Glutamatergic neuron (in vitro differentiated cells): ENCODE results near the gene CYP2A6. TPM values are rescaled to one million over a fixed set of nuclear protein-coding genes. Genes with fewer than 3 reads are reported as not detected.
"Not testable (repeated sequence)": the region's sequence is repeated elsewhere in the genome, so short reads cannot be mapped to it uniquely, and the experiment has no call there.

Experiments
- DNase-seq: peaks from one replicate; pipeline ENCODE4 v3.0.0; 2022
- H3K27ac Mint-ChIP-seq: one replicate; pipeline ENCODE4 v1.8.0; 2020; ENCODE audit warnings: mild to moderate bottlenecking, mixed read lengths, inconsistent platforms; ENCODE audit not compliant: unreplicated experiment
- H3K27me3 Mint-ChIP-seq: one replicate; pipeline ENCODE4 v1.8.0; 2020; ENCODE audit warnings: mild to moderate bottlenecking, moderate library complexity, mixed read lengths, inconsistent platforms; ENCODE audit not compliant: unreplicated experiment
- H3K36me3 Mint-ChIP-seq: one replicate; pipeline ENCODE4 v1.8.0; 2020; ENCODE audit warnings: mild to moderate bottlenecking, mixed read lengths, inconsistent platforms; ENCODE audit not compliant: unreplicated experiment
- H3K4me1 Mint-ChIP-seq: one replicate; pipeline ENCODE4 v1.8.0; 2020; ENCODE audit warnings: mild to moderate bottlenecking, low read depth, mixed read lengths, inconsistent platforms; ENCODE audit not compliant: unreplicated experiment
- H3K4me3 Mint-ChIP-seq: one replicate; pipeline ENCODE4 v1.8.0; 2020; ENCODE audit warnings: mild to moderate bottlenecking, mixed read lengths, inconsistent platforms; ENCODE audit not compliant: unreplicated experiment
- H3K9me3 Mint-ChIP-seq: one replicate; pipeline ENCODE4 v1.8.0; 2020; ENCODE audit warnings: mild to moderate bottlenecking, moderate library complexity, mixed read lengths, inconsistent platforms; ENCODE audit not compliant: unreplicated experiment
- CTCF ChIP-seq: fragments of 200-600 bp; sonication (generic); IDR thresholded peaks from one replicate; pipeline ENCODE4 v1.5.0; 2021; ENCODE audit not compliant: partially characterized antibody, unreplicated experiment
- long read RNA-seq: library from polyadenylated mRNA; unstranded; transcript quantifications from one replicate; pipeline ENCODE4 v2.0.0, GENCODE V29; 2020; ENCODE audit not compliant: unreplicated experiment
- total RNA-seq: library from RNA; stranded (reverse); fragmentation: NEBNext Ultra II Directional; extraction: Animal tissue kit (Norgen Biotek cat#: 25700); gene quantifications from one replicate; pipeline ENCODE4 v1.2.1, GENCODE V29; 2021; ENCODE audit not compliant: unreplicated experiment

The CYP2A6 gene
- not detected for total RNA-seq
- long read RNA-seq, result 0 reads

GRCh38 chr19:40850277-40850676, at the start of gene CYP2A6:
Gene CYP2A6 (minus strand): TSS chr19:40850447. CDS start chr19:40850426, 21 bp downstream.
- DNase-seq, H3K27ac Mint-ChIP-seq, H3K36me3 Mint-ChIP-seq, H3K9me3 Mint-ChIP-seq, H3K4me1 Mint-ChIP-seq, H3K4me3 Mint-ChIP-seq: not testable (repeated sequence)
- H3K27me3 Mint-ChIP-seq, result peaks cover 21% of the 10 kb centered on the region

GRCh38 chr19:40899964-40900363, 49.7 kb upstream of the CYP2A6 start:
- not testable (repeated sequence) for H3K4me3 Mint-ChIP-seq, H3K27me3 Mint-ChIP-seq, H3K9me3 Mint-ChIP-seq, H3K4me1 Mint-ChIP-seq, H3K36me3 Mint-ChIP-seq, DNase-seq, H3K27ac Mint-ChIP-seq

- not testable (repeated sequence) for H3K27ac Mint-ChIP-seq, H3K36me3 Mint-ChIP-seq, H3K27me3 Mint-ChIP-seq, H3K4me1 Mint-ChIP-seq, H3K9me3 Mint-ChIP-seq, DNase-seq, H3K4me3 Mint-ChIP-seq
Measured at GRCh38 chr19:40896843-40897789, 46.9 kb upstream of the CYP2A6 start.

- no peak overlapping the region for H3K27ac Mint-ChIP-seq
- DNase-seq, result no peak
- H3K4me1 Mint-ChIP-seq, result no peaks in the 10 kb centered on the region
- peaks cover 4% of the 10 kb centered on the region for H3K27me3 Mint-ChIP-seq
- H3K4me3 Mint-ChIP-seq, result no peak overlapping the region
- H3K9me3 Mint-ChIP-seq, result no peaks in the 10 kb centered on the region
- TF ChIP-seq CTCF, result no peak
- no peaks in the 10 kb centered on the region for H3K36me3 Mint-ChIP-seq
Measured at GRCh38 chr19:40896418-40896796, 46.2 kb upstream of the CYP2A6 start.

- Mint-ChIP-seq H3K9me3 (no peaks in the 10 kb centered on the region), H3K27ac (no peak overlapping the region), H3K4me3 (no peak overlapping the region), H3K4me1 (no peaks in the 10 kb centered on the region), H3K27me3 (peaks cover 2% of the 10 kb centered on the region), H3K36me3 (no peaks in the 10 kb centered on the region)
- no peak for DNase-seq
- TF ChIP-seq CTCF, result no peak
Measured at GRCh38 chr19:40893112-40893511, 42.9 kb upstream of the CYP2A6 start.

- H3K36me3 Mint-ChIP-seq, result no peaks in the 10 kb centered on the region
- H3K4me3 Mint-ChIP-seq, result no peak overlapping the region
- DNase-seq, result no peak
- no peaks in the 10 kb centered on the region for H3K9me3 Mint-ChIP-seq
- no peaks in the 10 kb centered on the region for H3K4me1 Mint-ChIP-seq
- H3K27ac Mint-ChIP-seq, result no peak overlapping the region
- no peak for TF ChIP-seq CTCF
- peaks cover 2% of the 10 kb centered on the region for H3K27me3 Mint-ChIP-seq
Measured at GRCh38 chr19:40889366-40889765, 39.1 kb upstream of the CYP2A6 start.
